ENCODE data around the gene EIF3M.
"Not testable (repeated sequence)": the region's sequence is repeated elsewhere in the genome, so short reads cannot be mapped to it uniquely, and the experiment has no call there.

The EIF3M gene

DNA sequence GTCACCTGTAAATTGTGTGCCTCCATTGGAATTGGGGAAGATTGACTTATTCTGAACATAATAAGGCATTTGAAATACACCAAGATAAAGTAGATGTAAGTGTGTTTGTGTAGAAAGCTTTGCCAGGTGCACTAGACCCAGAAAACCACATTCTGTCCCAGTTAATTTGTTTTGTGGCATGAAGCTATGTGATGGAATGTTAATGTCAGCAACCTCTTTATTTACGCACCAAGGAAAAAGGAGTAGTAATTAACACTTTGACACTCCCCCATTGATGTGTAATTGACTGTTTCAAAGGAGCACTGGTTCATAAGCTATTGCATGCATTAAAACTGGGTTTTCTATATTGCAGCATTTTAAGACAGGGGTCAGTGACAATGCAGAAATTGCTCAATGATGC lies 14.3 kb downstream of the EIF3M start:
- DNase-seq: no peak

GRCh38 chr11:32602657-32603415 lies 19.2 kb downstream of the EIF3M start:
- DNase-seq: peak; percentile 13

DNA sequence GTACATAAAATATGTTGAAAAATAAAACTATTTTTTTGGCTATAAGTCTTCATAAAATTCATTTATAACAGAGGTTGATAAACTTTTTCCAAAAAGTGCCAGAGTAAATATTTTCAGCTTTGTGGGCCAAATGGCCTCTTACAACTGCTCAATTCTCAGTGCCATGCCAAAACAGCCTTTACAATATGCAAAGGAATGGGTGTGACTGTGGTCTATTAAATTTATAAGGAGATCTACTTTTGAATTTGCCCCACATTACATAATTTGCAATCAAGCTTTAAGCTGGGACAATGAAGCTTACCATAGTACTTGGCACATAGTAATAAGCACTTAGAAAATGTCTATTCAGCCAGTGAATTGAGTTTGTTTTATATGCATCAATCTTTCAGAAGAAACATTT lies 22.6 kb downstream of the EIF3M start:
- DNase-seq: no peak

GRCh38 chr11:32608826-32609225 lies 25.2 kb downstream of the EIF3M start:
- DNase-seq: not testable (repeated sequence)

- DNase-seq: no peak
Observed at GRCh38 chr11:32610797-32611352, 27.2 kb downstream of the EIF3M start.

DNA sequence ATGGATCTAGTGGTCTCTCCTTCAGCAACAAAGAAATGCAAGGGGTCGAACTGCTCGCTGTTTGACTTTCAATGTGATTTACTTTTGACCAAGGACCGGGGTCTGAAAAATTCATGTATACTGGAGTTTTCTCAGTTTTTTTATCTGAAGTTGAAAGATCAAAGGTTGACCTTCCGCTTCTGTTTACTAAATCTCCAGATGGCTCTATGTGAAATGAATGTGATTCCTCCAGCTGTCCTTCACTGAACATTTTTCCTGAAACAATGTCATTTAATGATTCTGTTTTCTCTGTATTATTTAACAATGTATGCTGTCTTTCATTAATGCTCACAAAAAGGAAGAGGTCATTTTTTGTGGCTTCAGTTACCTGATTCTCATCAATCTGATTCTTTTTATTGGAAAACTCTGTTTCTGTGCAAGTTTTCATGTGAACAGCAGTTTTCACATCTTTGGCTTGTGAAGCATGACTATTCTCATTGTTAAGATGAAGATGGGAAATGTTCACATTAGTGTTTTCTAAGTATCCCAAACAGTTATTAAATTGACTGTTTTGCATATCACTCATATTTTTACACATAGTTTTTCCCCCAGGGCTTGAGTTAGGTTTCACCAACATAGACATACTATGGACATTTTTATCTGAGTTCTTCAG lies 30.0 kb downstream of the EIF3M start:
- no peak for DNase-seq

GRCh38 chr11:32615422-32615821 lies 31.8 kb downstream of the EIF3M start:
- DNase-seq: no peak

- no peak for DNase-seq
Observed at GRCh38 chr11:32616903-32617302, 33.3 kb downstream of the EIF3M start.

GRCh38 chr11:32630844-32631243 lies 47.2 kb downstream of the EIF3M start:
- no peak for DNase-seq

- no peak for DNase-seq
Observed at GRCh38 chr11:32635819-32636218, 52.2 kb downstream of the EIF3M start.

DNA sequence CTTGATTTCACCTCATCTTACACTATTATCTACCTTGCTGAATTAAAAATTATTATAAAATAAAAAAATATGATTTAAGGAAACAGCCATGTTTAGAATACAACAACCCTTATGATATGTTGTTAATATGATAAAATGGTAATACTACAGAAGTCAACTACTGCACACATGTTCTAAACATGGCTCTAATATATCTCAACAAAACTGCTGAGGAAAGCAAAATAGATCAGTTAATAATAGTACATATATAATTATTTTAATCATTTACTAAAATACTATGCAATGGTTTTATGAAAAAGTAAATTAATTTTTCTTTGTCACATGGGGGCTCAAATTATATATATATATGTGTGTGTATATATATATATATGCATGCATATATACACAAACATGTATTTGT lies 57.7 kb downstream of the EIF3M start:
- no peak for DNase-seq

- DNase-seq: no peak
Observed at GRCh38 chr11:32643526-32643925, 59.9 kb downstream of the EIF3M start.
